ENCODE data around the gene TMEM270.

GRCh38 chr7:73864981-73865711, 4.2 kb downstream of the TMEM270 start:
- no peak for TF ChIP-seq USF2 (IDR thresholded peaks at IDR 0.05; ENCODE audit: borderline replicate concordance, low read depth, low read length)
- 0 out of 2 replicates have a peak, but pooled peaks have one; percentile 4 for TF ChIP-seq CTCF (IDR thresholded peaks at IDR 0.05)

All from SK-N-SH (cell line).